NK-92 (cell line): ENCODE measurements around the gene CTSL.

ENCODE experiments used
- DNase-seq: peaks from one replicate; lab custom pipeline; 2025; ENCODE audit not compliant: unreplicated experiment; lab: John Stamatoyannopoulos, UW

The CTSL gene

GRCh38 chr9:87725900-87726709 lies at the start of gene CTSL:
Gene CTSL, plus strand, starts transcription at chr9:87726119. Its CDS starts 1,485 bp downstream, at chr9:87727604.
- DNase-seq, result no peak

DNA sequence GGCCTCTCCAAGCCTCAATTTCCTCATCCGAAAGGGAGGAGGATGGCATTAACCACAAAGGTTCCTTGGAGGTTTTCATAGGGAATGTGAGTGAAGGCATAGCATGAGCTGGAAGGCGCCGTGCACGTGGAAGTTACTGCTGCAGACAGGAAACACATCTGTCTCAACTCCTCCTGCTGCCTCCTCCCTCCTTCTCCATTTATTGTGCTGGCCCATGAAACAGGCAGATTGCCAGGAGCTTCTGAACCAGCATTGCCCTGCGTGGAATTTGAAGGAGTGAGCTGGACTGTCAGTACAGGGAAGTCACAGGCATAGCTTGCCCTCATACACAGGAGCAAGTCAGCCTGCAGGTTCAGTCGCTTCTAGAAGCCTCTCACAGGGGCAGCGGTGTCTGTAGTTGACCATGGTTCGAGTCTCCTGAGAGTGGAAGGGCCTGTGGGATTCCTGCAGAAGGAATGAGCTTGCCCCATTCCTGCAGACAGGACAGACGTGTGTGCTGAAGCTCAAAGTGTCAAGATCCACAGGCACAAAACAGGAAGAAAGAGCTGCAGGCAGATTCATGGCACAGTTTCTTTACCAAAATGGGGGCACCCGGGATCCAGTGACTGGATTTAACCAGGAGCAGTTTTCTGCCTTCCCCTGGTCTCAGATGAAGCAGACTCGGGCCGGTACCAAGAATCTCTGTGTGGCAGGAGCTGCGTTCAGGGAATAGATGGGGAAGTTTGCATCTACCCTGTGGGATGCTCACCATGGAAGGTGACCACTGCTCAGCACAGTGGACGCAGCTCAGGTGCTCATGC lies 48.7 kb upstream of the CTSL start:
- DNase-seq, result no peak

DNA sequence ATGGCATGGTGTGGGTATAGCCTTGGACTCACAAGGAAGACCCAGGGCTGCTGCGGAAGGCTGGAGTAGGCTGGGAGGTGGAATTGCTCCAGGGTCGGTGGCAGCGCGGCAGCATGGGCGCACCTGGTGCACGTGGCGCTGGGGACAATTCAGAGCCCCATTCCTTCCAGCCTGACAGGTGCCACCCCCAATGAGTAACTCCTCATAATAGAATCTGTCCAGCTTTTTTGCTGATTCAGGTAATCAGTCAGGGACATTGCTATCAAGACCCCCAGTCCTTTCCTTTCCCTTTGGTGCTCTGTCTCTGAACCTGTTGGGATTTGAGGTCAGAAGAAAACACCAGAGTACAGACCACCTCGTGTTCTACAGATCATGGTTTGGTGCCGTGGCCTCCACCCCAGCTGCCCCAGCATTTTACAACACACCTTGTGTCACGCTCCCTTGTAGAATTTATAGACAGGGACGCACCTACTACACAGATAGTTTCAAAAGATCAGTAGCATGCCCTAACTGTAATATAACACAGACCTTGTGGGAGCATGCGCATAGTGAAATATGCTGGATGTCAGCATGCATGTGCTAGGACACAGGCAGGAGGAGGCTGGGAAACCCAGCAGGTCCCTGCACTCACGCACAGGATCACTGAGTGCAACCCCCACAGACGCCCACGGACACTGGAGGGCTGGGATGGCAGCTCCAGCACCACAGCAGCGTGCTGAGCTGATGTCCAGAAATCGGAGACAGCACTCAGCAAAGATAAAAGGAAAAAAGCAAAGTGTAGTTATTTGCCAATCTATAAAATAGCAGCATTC lies 47.9 kb upstream of the CTSL start:
- DNase-seq, result no peak

DNA sequence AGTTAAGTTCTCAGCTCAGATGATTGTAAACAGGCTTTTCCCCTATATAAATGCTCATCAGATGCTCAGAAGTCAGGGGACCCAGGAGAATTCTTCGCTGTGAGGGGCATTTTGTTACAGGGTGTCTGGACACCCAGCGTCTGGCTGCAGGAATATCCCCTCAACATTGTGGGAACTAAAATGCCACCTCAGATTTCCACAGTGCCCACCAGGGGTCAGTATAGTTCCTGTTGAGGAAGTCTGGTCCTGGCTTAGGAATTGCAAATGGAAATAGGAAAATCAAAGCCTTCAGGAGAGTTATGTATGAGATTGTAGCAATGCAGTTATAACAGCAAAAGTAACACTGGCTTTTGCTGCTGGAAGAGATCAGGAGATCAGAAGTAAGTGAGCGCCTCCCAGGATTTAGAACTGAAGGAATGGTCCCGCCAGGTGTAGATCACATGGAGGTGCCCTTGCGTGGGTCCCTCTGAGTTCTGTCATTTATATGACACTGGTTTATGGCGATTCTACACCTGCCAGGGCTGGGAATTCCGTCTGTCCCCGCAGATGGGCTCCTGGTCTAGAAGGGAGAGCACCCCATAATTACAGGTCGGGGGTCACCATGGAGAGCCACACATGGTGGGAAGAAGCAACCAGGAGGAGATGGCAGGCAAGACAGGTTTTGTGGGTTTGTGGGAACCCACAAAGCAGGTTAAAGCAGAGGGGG lies 47.1 kb upstream of the CTSL start:
- DNase-seq, result no peak

- no peak for DNase-seq
Measured at GRCh38 chr9:87681271-87682061, 44.5 kb upstream of the CTSL start.

- no peak for DNase-seq
Measured at GRCh38 chr9:87682085-87682484, 43.8 kb upstream of the CTSL start.

DNA sequence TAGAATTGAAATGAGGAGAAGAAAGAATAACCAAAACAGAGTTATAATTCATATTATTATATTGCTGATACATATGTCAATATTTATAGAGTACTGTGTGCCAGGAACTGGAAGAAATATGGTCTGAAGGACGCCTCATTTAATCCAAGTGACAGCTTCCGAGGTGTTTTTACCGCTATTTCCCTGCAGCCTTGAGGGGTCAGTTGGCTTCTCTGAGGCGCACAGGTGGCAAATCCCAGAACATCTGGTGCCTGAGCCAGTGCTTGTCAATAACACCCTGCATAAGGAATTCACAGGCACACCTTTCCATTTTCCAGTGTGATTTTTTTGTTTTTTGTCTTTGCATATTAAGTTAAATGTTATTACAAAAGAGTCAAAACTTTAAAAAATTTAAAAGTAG lies 43.3 kb upstream of the CTSL start:
- no peak for DNase-seq

GRCh38 chr9:87683751-87684626 lies 41.9 kb upstream of the CTSL start:
- DNase-seq, result no peak

DNA sequence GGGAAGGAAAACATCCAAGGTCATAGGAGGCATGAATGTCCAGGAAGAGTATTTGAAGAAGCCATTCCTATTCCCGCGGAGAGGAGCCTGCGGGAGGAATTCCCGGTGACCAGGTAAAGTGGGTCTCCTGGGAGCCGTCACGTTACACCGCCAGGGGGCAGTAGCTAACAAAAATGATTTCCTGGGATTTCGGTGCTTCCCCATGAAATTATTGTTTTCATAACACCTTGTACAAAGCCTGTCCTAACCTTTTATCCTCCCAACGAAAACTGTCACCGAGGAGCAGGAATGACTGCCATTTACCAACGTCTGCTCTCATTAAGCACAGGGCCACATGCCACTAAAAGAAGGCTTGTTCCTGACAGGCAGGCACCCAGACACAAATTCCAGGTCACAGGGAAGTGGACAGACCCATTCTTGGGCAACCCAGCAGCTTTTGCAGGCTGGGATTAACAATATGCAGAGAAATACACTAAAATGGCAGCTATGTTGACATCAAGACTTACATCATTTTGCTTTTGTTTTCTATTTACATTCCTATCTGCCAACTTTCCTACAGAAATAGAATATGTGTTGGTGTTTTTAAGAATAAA lies 41.2 kb upstream of the CTSL start:
- DNase-seq, result no peak

GRCh38 chr9:87685441-87685840 lies 40.5 kb upstream of the CTSL start:
- DNase-seq, result no peak

GRCh38 chr9:87685871-87686519 lies 39.9 kb upstream of the CTSL start:
- no peak for DNase-seq

DNA sequence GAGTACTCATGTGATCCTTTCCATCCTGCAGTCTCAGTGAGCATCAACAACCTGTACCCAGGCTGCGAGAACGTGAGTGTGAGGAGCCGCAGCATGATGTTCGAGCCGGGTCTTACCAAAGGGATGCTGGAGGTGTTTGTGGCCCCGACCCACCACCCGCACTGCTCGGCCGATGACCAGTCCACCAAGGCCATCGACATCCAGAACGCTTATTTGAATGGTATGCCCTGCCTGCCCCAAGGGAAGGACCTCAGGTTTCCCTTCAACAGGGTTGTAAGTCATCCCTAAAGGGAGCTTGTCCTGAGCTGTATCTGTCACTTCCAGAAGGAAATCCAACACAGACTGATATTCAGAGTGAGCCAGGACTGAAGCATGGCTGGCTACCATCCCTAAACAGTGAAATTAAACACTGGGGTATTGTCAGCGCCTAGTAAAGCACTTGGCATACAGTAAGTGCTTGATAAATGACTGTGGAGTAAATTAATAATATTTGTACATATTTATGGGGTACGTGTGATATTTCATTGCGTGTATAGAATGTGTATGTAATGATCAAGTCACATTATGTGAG lies 39.3 kb upstream of the CTSL start:
- no peak for DNase-seq

DNA sequence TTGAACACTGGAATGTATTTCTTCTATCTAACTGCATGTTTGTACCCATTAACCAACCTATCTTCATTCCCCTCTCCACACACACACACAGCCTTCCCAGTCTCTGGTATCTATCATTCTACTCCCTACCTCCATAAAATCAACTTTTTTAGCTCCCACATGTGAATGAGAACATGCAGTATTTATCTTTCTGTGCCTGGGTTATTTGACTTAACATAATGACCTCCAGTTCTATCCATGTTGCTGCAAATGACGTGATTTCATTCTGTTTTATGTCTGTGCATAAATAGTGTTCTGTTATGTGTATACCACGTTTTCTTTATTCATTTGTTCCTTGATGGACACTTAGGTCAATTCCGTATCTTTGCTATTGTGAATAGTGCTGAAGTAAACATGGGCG lies 38.7 kb upstream of the CTSL start:
- DNase-seq, result no peak

GRCh38 chr9:87694236-87694755 lies 31.6 kb upstream of the CTSL start:
- no peak for DNase-seq

- DNase-seq, result no peak
Measured at GRCh38 chr9:87695523-87695922, 30.4 kb upstream of the CTSL start.

GRCh38 chr9:87696641-87697040 lies 29.3 kb upstream of the CTSL start:
- DNase-seq, result no peak

- DNase-seq, result no peak
Measured at GRCh38 chr9:87698069-87698809, 27.7 kb upstream of the CTSL start.
